Neutrophil (primary cell): ENCODE data around the gene KCNJ9.

Experiments
- H3K27ac ChIP-seq: fragments of 200-600 bp; sonication (generic); 2 replicates; pipeline ENCODE4 v1.5.1; 2016; ENCODE audit warnings: mild to moderate bottlenecking, moderate library complexity
- H3K27me3 ChIP-seq: fragments of 200-600 bp; sonication (generic); 2 replicates; pipeline ENCODE4 v1.6.0; 2016; ENCODE audit warnings: mild to moderate bottlenecking
- H3K36me3 ChIP-seq: fragments of 200-600 bp; sonication (generic); 2 replicates; pipeline ENCODE4 v1.5.1; 2017
- H3K4me1 ChIP-seq, 2 experiments: fragments of 200-600 bp in 1 of 2; sonication (generic) in 1 of 2; 1 replicate in 1 of 2; 2 replicates in 1 of 2; pipeline versions ENCODE4 v1.5.1 to v1.6.1; 2013 to 2016; ENCODE audit warnings: low read depth in 1 of 2, low read length in 1 of 2, mild to moderate bottlenecking in 1 of 2, moderate library complexity in 1 of 2; ENCODE audit not compliant: control insufficient read depth in 1 of 2, insufficient read depth in 1 of 2
- H3K4me3 ChIP-seq, 2 experiments: fragments of 200-600 bp in 1 of 2; sonication (generic) in 1 of 2; 1 replicate in 1 of 2; 2 replicates in 1 of 2; pipeline ENCODE4 v1.5.1; 2013 to 2016; ENCODE audit warnings: low read depth in 1 of 2, low read length in 1 of 2, mild to moderate bottlenecking in 1 of 2, moderate library complexity in 1 of 2
- H3K9me3 ChIP-seq: fragments of 200-600 bp; sonication (generic); 2 replicates; pipeline ENCODE4 v1.5.1; 2016
- TF ChIP-seq, protein P1 (sequence below): fragments of 200-600 bp; sonication (generic); IDR thresholded peaks from 2 replicates; pipeline ENCODE4 v1.5.1; 2016; ENCODE audit warnings: antibody characterized with exemption

KCNJ9 gene

DNA sequence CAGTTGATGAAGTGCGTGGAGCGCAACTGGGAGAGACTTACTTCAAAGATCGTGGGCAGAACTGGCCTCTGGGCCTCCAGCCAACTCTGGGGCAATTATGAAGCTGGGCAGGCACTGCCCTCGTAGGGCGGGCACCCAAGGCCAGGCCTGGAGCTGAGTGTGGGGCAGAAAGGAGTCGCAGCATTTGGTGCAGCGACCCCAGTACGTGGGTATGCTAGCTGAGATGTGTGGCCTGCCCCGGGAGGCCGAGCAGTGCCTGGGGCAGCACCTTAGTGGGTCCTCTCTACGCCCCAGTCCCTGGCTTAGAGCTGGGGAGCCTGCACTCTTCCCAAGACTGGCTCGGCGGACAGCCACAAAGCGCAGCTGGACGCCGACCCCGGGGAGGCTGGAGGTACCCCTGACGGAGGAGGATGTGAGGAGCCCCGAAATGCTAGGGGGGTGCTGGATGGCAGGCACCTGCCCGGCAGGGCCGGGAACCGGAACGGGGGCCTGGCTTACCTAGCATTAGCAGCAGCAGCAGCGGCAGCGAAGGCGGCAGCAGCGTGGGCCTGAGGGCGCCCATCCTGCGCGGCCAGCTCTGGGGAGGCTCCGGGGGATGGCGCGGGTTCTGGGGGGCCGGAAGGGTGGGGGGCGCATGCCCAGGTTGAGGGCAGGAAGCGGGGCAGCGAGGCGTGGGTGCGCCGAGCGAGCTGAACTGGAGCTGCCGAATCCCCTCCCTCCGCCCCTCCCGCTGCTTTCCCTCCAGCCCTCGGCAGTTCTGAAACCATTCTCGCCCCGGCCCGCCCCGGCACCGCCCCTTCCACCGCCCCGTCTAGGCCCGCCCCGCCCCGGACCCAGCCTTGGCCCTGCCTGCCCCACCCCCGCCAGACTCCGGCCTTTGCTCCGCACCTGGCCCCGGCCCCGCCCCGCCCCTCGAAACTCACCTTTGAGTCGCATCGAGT is 16.8 kb downstream of the KCNJ9 start, which contains the start of gene IGSF8:
TSS of gene IGSF8 (minus strand) at position 709 of the 941 bp plus-strand sequence. CDS start at position 562, 147 bp downstream.
- H3K4me1 ChIP-seq = peaks cover 11 to 18% of the 10 kb centered on the region in 2 experiments
- peaks cover 36% of the 10 kb centered on the region for H3K27me3 ChIP-seq

DNA sequence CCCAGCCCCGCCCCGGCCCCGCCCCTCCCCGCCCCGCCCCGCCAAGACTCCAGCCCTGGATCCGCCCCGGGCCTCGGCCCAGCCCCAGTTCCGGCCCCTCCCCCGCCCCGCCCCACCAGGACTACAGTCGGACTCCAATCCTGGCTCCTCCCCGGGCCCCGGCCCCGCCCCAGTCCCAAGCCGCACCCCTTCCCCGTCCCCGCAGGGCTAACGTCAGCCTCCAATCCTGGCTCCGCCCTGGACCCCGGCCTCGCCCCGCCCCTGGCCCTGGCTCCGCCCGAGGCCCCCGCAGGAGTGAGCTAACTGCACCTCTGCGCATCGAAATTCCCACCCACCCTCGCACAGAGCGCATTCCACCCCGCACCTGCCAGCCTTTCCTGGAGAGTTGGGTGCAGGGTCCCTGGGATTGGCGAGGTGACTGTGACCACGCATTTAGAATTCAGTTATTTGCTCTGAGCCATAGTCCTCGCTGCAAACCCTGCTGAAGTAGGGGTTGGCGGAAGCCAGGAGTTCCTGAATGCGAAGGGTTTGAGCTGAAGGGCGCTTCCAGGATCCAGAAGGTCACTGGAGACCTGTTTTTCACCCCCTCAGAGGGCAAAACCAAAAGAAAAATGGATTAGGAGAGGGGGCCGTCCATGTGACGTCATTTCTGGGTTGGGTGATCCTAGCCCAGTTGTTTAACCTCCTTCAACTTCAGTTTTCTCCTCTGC is 17.7 kb downstream of the KCNJ9 start:
- H3K36me3 ChIP-seq = no peaks in the 10 kb centered on the region
- peak overlapping the region; percentile 68 for H3K27ac ChIP-seq
- TF ChIP-seq, protein P1, sequence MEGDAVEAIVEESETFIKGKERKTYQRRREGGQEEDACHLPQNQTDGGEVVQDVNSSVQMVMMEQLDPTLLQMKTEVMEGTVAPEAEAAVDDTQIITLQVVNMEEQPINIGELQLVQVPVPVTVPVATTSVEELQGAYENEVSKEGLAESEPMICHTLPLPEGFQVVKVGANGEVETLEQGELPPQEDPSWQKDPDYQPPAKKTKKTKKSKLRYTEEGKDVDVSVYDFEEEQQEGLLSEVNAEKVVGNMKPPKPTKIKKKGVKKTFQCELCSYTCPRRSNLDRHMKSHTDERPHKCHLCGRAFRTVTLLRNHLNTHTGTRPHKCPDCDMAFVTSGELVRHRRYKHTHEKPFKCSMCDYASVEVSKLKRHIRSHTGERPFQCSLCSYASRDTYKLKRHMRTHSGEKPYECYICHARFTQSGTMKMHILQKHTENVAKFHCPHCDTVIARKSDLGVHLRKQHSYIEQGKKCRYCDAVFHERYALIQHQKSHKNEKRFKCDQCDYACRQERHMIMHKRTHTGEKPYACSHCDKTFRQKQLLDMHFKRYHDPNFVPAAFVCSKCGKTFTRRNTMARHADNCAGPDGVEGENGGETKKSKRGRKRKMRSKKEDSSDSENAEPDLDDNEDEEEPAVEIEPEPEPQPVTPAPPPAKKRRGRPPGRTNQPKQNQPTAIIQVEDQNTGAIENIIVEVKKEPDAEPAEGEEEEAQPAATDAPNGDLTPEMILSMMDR = peak; percentile 12
- H3K4me1 ChIP-seq = peaks cover 11 to 18% of the 10 kb centered on the region in 2 experiments
- H3K4me3 ChIP-seq = peak overlapping the region; percentile 70 to 96
- H3K9me3 ChIP-seq = no peaks in the 10 kb centered on the region
- H3K27me3 ChIP-seq = peaks cover 44% of the 10 kb centered on the region

More for the DNA sequence above, 16.8 kb downstream of the KCNJ9 start, which contains the start of gene IGSF8:
- Histone ChIP-seq H3K36me3 (no peaks in the 10 kb centered on the region), H3K4me3 (peak within 1 kb of the TSS; percentile 70 to 96), H3K27ac (peak within 1 kb of the TSS; percentile 68), H3K9me3 (no peaks in the 10 kb centered on the region)
- TF ChIP-seq, protein P1 = no peak

DNA sequence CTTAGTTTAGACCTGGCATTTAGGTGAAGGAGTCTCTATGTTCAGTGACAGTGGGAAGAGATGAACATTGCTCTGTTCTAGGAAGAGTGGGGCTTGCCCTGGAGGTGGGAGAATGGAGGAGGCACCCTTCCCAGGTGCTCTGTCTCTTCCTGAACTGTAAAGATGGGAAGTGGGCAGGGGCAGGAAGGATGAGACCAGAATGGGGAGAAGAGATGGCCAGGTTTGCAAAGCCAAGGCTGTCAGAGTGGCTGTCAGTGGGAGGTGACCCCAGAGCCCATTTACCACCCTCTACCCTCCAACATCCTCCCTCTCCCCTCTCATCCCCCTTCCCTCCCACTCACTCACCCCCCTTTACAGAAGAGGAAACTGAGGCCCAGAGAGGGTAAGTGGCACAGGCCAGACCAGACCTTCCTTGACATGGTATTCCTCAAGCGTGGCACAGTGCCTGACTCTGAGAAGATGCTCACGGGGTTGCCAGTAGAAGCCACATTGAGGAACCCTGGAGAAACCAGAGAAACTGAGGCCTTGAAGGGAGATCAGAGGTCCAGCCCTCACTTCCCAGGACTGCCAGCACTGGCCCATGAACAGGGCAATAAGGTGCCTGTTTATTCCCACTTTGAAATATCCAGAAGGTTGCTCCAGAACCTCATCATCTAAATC is 18.5 kb downstream of the KCNJ9 start:
- Histone ChIP-seq H3K4me1 (peaks cover 15 to 18% of the 10 kb centered on the region in 2 experiments), H3K9me3 (no peaks in the 10 kb centered on the region), H3K4me3 (peak overlapping the region in 1 of 2 experiments; percentile 70), H3K27me3 (peaks cover 48% of the 10 kb centered on the region), H3K36me3 (no peaks in the 10 kb centered on the region), H3K27ac (peak overlapping the region; percentile 68)
- TF ChIP-seq, protein P1 = no peak

DNA sequence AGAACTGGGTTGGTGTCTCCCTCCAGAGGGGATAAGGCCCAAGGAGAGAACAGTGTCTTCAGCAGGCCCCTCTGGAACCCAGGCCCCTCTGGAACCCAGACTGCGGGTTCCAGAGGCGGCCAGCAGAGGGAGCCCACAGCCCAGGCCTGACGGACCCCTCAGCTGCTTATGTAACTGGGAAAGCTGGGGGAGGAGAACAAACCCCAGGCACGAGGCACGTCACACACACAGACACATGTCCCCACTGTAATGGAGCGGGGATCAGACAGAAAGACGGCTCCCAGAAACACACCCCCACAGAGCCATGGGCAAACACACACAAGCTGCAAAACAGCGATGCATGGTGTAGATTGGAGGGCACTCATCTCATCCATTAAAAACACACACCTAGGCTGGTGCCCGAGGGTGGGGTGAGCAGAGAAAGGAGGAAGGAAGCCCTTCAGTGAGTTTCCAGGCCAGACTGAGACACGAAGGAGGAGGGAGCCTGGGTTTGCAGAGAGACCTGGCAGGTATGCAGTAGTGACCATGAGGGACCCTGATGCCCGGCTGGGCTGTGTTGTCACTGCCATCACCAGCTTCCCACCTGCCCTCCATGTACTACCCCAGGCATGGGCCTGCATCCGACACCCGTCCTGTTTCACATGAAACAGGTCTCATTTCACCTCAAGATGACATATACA is 19.8 kb downstream of the KCNJ9 start:
- Histone ChIP-seq H3K4me3 (no peak overlapping the region), H3K9me3 (no peaks in the 10 kb centered on the region), H3K27me3 (peaks cover 61% of the 10 kb centered on the region), H3K4me1 (peaks cover 15 to 18% of the 10 kb centered on the region in 2 experiments), H3K36me3 (no peaks in the 10 kb centered on the region), H3K27ac (no peak overlapping the region)
- TF ChIP-seq, protein P1 = peak; percentile 64
